HepG2 (cell line): ENCODE results near the gene COBL. TPM values are rescaled to one million over a fixed set of nuclear protein-coding genes. Genes with fewer than 3 reads are reported as not detected.

ENCODE experiments used
- ATAC-seq: fragments of 200-7000 bp; cut with Tn5 transposase; 3 replicates; pipeline ENCODE4 v1.9.1; 2020; ENCODE audit warnings: mild to moderate bottlenecking, moderate library complexity
- BruUV-seq: library from RNA; stranded (reverse); fragments of 400-500 nt; replicated peaks from 2 replicates; lab custom pipeline; 2021; lab: Mats Ljungman, UMichigan
- CTCF ChIA-PET: fragments of 300-600 bp; formaldehyde crosslinking; extraction: SDS; loops from one replicate; lab custom pipeline; 2021; ENCODE audit warnings: low total read pairs, inconsistent platforms, low intra/inter-chr PET ratio; lab: Yijun Ruan, JAX
- POLR2A ChIA-PET: fragments of 350-600 bp; sonication (Branson Sonifier 250); formaldehyde crosslinking; loops from one replicate; lab custom pipeline; 2020; ENCODE audit warnings: antibody characterized with exemption, inconsistent platforms; lab: Yijun Ruan, JAX
- DNase-seq: peaks from one replicate; pipeline ENCODE4 v3.0.0-alpha.2; 2015; ENCODE audit warnings: low spot score
- FAIRE-seq: peaks from 3 replicates; lab custom pipeline; 2011; peaks lifted over from hg19 to GRCh38; lab: Jason Lieb, UNC
- H2AFZ ChIP-seq: one replicate; pipeline ENCODE4 v1.6.1; 2011; ENCODE audit warnings: low read length, inconsistent platforms
- H3K27ac ChIP-seq: fragments of 300-600 bp; 3 replicates; pipeline ENCODE4 v1.8.0; 2011; ENCODE audit warnings: mixed run types, mild to moderate bottlenecking, mixed read lengths, low read length, inconsistent platforms; ENCODE audit not compliant: insufficient read depth; ENCODE audit errors: extremely low read length
- H3K27me3 ChIP-seq, 2 experiments: fragments of 200-600 bp in 1 of 2; 2 replicates in 1 of 2; 3 replicates in 1 of 2; pipeline versions ENCODE4 v1.6.0 to v1.8.0; 2011; ENCODE audit warnings: low read length in 2 of 2, mild to moderate bottlenecking in 2 of 2, moderate library complexity in 2 of 2, inconsistent platforms in 1 of 2; ENCODE audit not compliant: insufficient read depth in 2 of 2, control insufficient read depth in 1 of 2
- H3K36me3 ChIP-seq, 2 experiments: fragments of 200-600 bp in 1 of 2; replicated peaks in 1 of 2; 2 replicates in 1 of 2; 3 replicates in 1 of 2; pipeline versions ENCODE4 v1.5.1 to v1.8.0; 2011; ENCODE audit warnings: low read length in 2 of 2, inconsistent platforms in 1 of 2; ENCODE audit not compliant: insufficient read depth in 2 of 2, control insufficient read depth in 1 of 2
- H3K4me1 ChIP-seq: 2 replicates; pipeline ENCODE4 v1.5.1; 2012; ENCODE audit warnings: low read length, inconsistent platforms; ENCODE audit not compliant: insufficient read depth
- H3K4me2 ChIP-seq: 2 replicates; pipeline ENCODE4 v1.6.0; 2011; ENCODE audit warnings: low read depth, low read length, inconsistent platforms
- H3K4me3 ChIP-seq, 3 experiments: fragments of 200-600 bp in 1 of 3; sonication (generic), shearing (Covaris generic) in 1 of 3; replicated peaks in 1 of 3; 2 replicates each; pipeline ENCODE4 v1.5.1; 2011 to 2016; ENCODE audit warnings: low read length in 3 of 3, inconsistent platforms in 2 of 3, low read depth in 2 of 3, mild to moderate bottlenecking in 2 of 3, control low read depth in 1 of 3, mixed read lengths in 1 of 3; ENCODE audit not compliant: insufficient read depth in 1 of 3
- H3K79me2 ChIP-seq: one replicate; pipeline ENCODE4 v1.6.1; 2011; ENCODE audit warnings: low read length, inconsistent platforms; ENCODE audit not compliant: insufficient read depth
- H3K9ac ChIP-seq: 2 replicates; pipeline ENCODE4 v1.6.0; 2011; ENCODE audit warnings: mild to moderate bottlenecking, low read depth, low read length, inconsistent platforms; ENCODE audit not compliant: insufficient read depth
- H3K9me3 ChIP-seq: 2 replicates; pipeline ENCODE4 v1.5.1; 2012; ENCODE audit warnings: mild to moderate bottlenecking, low read length
- H4K20me1 ChIP-seq: 2 replicates; pipeline ENCODE4 v1.6.0; 2011; ENCODE audit warnings: inconsistent platforms, mild to moderate bottlenecking, low read length, moderate library complexity; ENCODE audit not compliant: insufficient read depth
- ARID2 ChIP-seq: sonication (generic); formaldehyde crosslinking; IDR thresholded peaks from 2 replicates; pipeline ENCODE4 v1.8.1; 2022; ENCODE audit warnings: mild to moderate bottlenecking, missing genetic modification reagents, borderline replicate concordance
- ARID4A ChIP-seq: sonication (generic); formaldehyde crosslinking; IDR thresholded peaks from 2 replicates; pipeline ENCODE4 v1.5.0; 2020; ENCODE audit warnings: mild to moderate bottlenecking, missing genetic modification reagents, borderline replicate concordance
- E2F5 ChIP-seq: sonication (generic); formaldehyde crosslinking; conservative IDR thresholded peaks from 2 replicates; pipeline ENCODE4 v1.4.0; 2020; ENCODE audit warnings: missing genetic modification reagents
- FOXA3 ChIP-seq: IDR thresholded peaks from 2 replicates; pipeline ENCODE4 v1.6.1; 2016; ENCODE audit warnings: missing genetic modification reagents, missing compliant biosample characterization
- KLF16 ChIP-seq, 2 experiments: sonication (generic) in 1 of 2; formaldehyde crosslinking in 1 of 2; IDR thresholded peaks; 2 replicates each; pipeline versions ENCODE4 v1.6.1 to v1.8.0; 2016 to 2023; ENCODE audit warnings: missing genetic modification reagents in 2 of 2, missing compliant biosample characterization in 1 of 2
- NR2F6 ChIP-seq, 2 experiments: IDR thresholded peaks; 2 replicates each; pipeline ENCODE4 v1.6.1; 2016; ENCODE audit warnings: antibody characterized with exemption in 1 of 2, mild to moderate bottlenecking in 1 of 2
- STAG1 ChIP-seq: sonication (generic); formaldehyde crosslinking; IDR thresholded peaks from 2 replicates; pipeline ENCODE4 v1.4.0; 2020; ENCODE audit warnings: missing genetic modification reagents
- ZHX1 ChIP-seq: sonication (generic); formaldehyde crosslinking; IDR thresholded peaks from 2 replicates; pipeline ENCODE4 v1.8.1; 2022; ENCODE audit warnings: low read depth, mild to moderate bottlenecking, missing genetic modification reagents
- ZNF672 ChIP-seq: sonication (generic); formaldehyde crosslinking; IDR thresholded peaks from 2 replicates; pipeline ENCODE4 v1.8.1; 2022; ENCODE audit warnings: missing genetic modification reagents
- WGBS: methylation state at CpG from one replicate; pipeline ENCODE4 v1.1.6; 2017; ENCODE audit warnings: low lambda C conversion rate; 5-methylcytosine and 5-hydroxymethylcytosine counted together
- in situ Hi-C: cut with HindIII; loops from 2 replicates; pipeline ENCODE4 v1.10.0; 2017; ENCODE audit warnings: low pct_unique_long_range_greater_than_20kb; ENCODE audit not compliant: extremely low pct_ligation_motif_present
- intact Hi-C: fragments of 100-400 bp; cut with micrococcal nuclease; formaldehyde crosslinking; loops from one replicate; pipeline ENCODE4 v1.10.0; 2022; ENCODE audit not compliant: unreplicated experiment
- polyA plus RNA-seq, 8 experiments: library from polyadenylated mRNA; depleted of rRNA in 3 of 8; stranded (reverse) in 7 of 8; unstranded in 1 of 8; fragments of >200 nt; fragmentation: Illumina TruSeq in 4 of 8; extraction: Trizol in 4 of 8; gene quantifications; 2 replicates each; pipeline versions ENCODE4 v1.2.1 to v1.2.3, GENCODE V29; 2011 to 2016; ENCODE audit warnings: low read depth in 4 of 8, missing spikeins in 1 of 8, mixed read lengths in 1 of 8; ENCODE audit not compliant: insufficient read depth in 1 of 8
- total RNA-seq, 5 experiments: library from RNA; depleted of rRNA; stranded (reverse); fragments of >200 nt; fragmentation: Illumina TruSeq; extraction: Trizol; gene quantifications; 2 replicates each; pipeline ENCODE4 v1.2.3, GENCODE V29; 2016; ENCODE audit warnings: low read depth in 1 of 5

Gene COBL
- total and polyA plus RNA-seq, 2 of the 13 experiments (the other 11 are each of a cell fraction or from before 2014, with no cell fraction given), result 3.8 to 4.9 TPM

GRCh38 chr7:51357821-51358220 lies 41.2 kb upstream of the COBL start:
- Histone ChIP-seq H3K4me3 (no peak overlapping the region), H3K27ac (no peak overlapping the region), H4K20me1 (no peaks in the 10 kb centered on the region), H3K79me2 (no peaks in the 10 kb centered on the region), H2AFZ (no peak overlapping the region), H3K9me3 (no peaks in the 10 kb centered on the region), H3K4me1 (peaks cover 43% of the 10 kb centered on the region), H3K4me2 (no peak overlapping the region), H3K36me3 (no peaks in the 10 kb centered on the region), H3K27me3 (no peaks in the 10 kb centered on the region; a peak in 1 of 5 replicates)
- no peak for DNase-seq
- 37% methylated on average over 6 of the region's 6 CpGs for WGBS
- no peak for FAIRE-seq
- in situ Hi-C loops (no loop called here), intact Hi-C loops (no loop called here)
- BruUV-seq, result no TSS peak
- 0 out of 2 replicates have a peak, but pooled peaks have one; percentile 2 for TF ChIP-seq STAG1 (CRISPR knock-in tag)
- no peak for TF ChIP-seq ZNF672 (CRISPR knock-in tag)
- TF ChIP-seq ZHX1 (CRISPR knock-in tag), result no peak
- TF ChIP-seq, all 625 proteins: peak for 1
- POLR2A ChIA-PET, result no interaction called here
- ATAC-seq, result no peak
- CTCF ChIA-PET, result no interaction called here
- H3K9ac ChIP-seq, result no peak overlapping the region

- H3K4me3 ChIP-seq, result peak overlapping the region in 1 of 3 experiments; percentile 41; a peak in 2 of 6 replicates
- CTCF ChIA-PET, result no interaction called here
- H3K36me3 ChIP-seq, result no peaks in the 10 kb centered on the region
- POLR2A ChIA-PET, result no interaction called here
- no peak overlapping the region for H3K9ac ChIP-seq
- H2AFZ ChIP-seq, result no peak overlapping the region
- DNase-seq (peak; percentile 54), ATAC-seq (peak; percentile 62), FAIRE-seq (peak; percentile 12)
- H3K27me3 ChIP-seq, result no peaks in the 10 kb centered on the region; a peak in 1 of 5 replicates
- H4K20me1 ChIP-seq, result no peaks in the 10 kb centered on the region
- BruUV-seq, result no TSS peak
- H3K27ac ChIP-seq, result peak overlapping the region; percentile 23
- intact Hi-C loops, result no loop called here
- in situ Hi-C loops, result no loop called here
- H3K4me1 ChIP-seq, result peaks cover 43% of the 10 kb centered on the region
- H3K4me2 ChIP-seq, result peak overlapping the region; percentile 59
- WGBS, result 19% methylated on average over 10 of the region's 12 CpGs
- H3K79me2 ChIP-seq, result no peaks in the 10 kb centered on the region
- H3K9me3 ChIP-seq, result no peaks in the 10 kb centered on the region
- no peak for TF ChIP-seq ARID2 (CRISPR knock-in tag)
- TF ChIP-seq ARID4A, result peak; percentile 37; the same call in 1 of the 2 replicates
- no peak for TF ChIP-seq KLF16 (CRISPR knock-in tag; IDR thresholded peaks at IDR 0.05)
- TF ChIP-seq NR2F6 (IDR thresholded peaks at IDR 0.05), result 0 out of 2 replicates have a peak, but pooled peaks have one; percentile 28
- TF ChIP-seq NR2F6 (CRISPR knock-in tag; IDR thresholded peaks at IDR 0.05), result peak; percentile 59; the same call in 1 of the 2 replicates
- TF ChIP-seq FOXA3 (CRISPR knock-in tag), result peak; percentile 67
- TF ChIP-seq E2F5 (CRISPR knock-in tag), result no peak
Observed at GRCh38 chr7:51356849-51357516, 40.4 kb upstream of the COBL start.
